ENCODE data around the gene DVL2.

The DVL2 gene

DNA sequence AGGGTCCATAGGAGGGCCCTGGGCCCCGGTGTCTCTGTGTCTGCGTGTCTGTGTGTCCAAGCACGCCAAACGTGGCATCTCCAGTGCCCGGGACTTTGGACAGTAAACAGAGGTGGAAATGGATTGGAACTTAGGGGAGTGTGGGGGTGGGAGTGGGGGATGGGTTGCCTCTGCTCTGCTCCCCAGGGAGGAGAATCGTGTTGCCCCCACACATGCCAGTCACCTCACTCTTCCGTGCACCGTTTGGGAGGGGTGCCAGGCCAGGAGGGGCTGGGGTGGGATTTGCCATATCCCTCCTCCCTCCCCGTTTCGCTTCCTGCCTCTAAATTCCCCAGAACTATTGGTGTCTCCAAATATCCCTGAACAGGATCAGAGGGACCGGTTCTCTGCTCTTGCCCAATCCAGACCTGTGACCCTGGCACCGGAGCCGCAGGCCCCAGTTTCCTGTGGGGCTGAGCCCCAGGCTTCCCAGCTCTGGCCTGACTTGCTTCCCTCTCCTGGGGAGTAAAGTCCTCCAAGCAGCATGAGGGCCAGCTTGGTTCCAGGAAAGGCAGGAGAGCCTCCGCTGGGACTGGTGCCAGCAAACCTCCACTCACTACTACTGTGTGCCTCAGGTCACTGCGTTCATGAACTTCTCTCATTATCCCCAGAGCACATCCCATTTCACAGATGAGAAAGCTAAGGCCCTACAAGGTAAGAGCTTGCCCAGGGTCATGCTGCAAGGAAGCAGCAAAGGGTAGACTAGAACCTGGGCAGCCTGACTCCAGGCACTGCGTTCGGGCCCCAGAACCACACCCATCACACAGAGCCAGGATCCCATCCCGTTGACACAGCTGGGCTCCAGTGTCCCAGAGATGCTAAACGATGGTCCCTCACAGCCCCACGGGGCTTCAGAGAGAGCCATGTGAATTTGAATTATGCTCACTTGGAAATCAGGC is 54.7 kb downstream of the DVL2 start, which contains the start of gene ASGR1:
ASGR1 (minus strand) TSS at position 54 of the 938 bp plus-strand sequence. CDS start 807 bp downstream, outside the sequence.
- H3K9me3 ChIP-seq (ENCODE audit: low read length) = no peaks in the 10 kb centered on the region; the same call in 1 of the 2 replicates
- H3K9ac ChIP-seq (ENCODE audit: low read length) = no peak within 1 kb of the TSS
- H3K27me3 ChIP-seq (ENCODE audit: insufficient read depth, low read length) = no peaks in the 10 kb centered on the region; the same call in 1 of the 2 replicates
- no peaks in the 10 kb centered on the region for H4K20me1 ChIP-seq (ENCODE audit: insufficient read depth, low read length)
- no peaks in the 10 kb centered on the region for H3K79me2 ChIP-seq (ENCODE audit: insufficient read depth, low read length)
- peaks cover 4% of the 10 kb centered on the region for H3K4me1 ChIP-seq (ENCODE audit: insufficient read depth, low read length, severe bottlenecking)
- no peak within 1 kb of the TSS for H3K27ac ChIP-seq (ENCODE audit: low read depth, low read length, poor library complexity, severe bottlenecking)
- H3K36me3 ChIP-seq (ENCODE audit: insufficient read depth, low read length) = no peaks in the 10 kb centered on the region
- no peaks in the 10 kb centered on the region for H3F3A ChIP-seq (ENCODE audit: insufficient read depth, low read length)
- no peak within 1 kb of the TSS for H3K4me3 ChIP-seq (ENCODE audit: low read depth, low read length, poor library complexity, severe bottlenecking)
- TF ChIP-seq EZH2 (IDR thresholded peaks at IDR 0.05; ENCODE audit: borderline replicate concordance, low read length) = no peak
- TF ChIP-seq, protein P1, sequence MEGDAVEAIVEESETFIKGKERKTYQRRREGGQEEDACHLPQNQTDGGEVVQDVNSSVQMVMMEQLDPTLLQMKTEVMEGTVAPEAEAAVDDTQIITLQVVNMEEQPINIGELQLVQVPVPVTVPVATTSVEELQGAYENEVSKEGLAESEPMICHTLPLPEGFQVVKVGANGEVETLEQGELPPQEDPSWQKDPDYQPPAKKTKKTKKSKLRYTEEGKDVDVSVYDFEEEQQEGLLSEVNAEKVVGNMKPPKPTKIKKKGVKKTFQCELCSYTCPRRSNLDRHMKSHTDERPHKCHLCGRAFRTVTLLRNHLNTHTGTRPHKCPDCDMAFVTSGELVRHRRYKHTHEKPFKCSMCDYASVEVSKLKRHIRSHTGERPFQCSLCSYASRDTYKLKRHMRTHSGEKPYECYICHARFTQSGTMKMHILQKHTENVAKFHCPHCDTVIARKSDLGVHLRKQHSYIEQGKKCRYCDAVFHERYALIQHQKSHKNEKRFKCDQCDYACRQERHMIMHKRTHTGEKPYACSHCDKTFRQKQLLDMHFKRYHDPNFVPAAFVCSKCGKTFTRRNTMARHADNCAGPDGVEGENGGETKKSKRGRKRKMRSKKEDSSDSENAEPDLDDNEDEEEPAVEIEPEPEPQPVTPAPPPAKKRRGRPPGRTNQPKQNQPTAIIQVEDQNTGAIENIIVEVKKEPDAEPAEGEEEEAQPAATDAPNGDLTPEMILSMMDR (IDR thresholded peaks at IDR 0.05; ENCODE audit: low read length) = no peak
- H3K9me2 ChIP-seq (ENCODE audit: low read depth, low read length) = no peaks in the 10 kb centered on the region
- no peak within 1 kb of the TSS for H2AFZ ChIP-seq (ENCODE audit: low read length)
- H3K4me2 ChIP-seq (ENCODE audit: low read length) = no peak within 1 kb of the TSS

DNA sequence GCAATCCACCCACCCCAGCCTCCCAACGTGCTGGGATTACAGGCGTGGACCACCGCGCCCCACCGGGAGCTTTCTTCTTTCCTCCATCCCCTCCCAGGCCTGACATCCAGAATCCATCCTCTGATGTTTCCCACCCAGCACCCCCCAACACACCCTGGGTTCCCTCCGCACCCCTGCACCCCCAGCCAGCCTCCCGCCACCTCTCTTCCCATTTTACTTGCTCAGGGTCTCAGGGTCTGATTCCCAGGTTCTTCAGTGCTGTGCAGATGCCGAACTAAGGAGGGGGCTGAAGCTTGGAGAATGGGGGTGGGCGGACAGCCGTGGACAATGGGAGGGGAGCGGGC is 55.4 kb downstream of the DVL2 start:
- H3F3A ChIP-seq (ENCODE audit: insufficient read depth, low read length) = no peaks in the 10 kb centered on the region
- H3K4me2 ChIP-seq (ENCODE audit: low read length) = no peak overlapping the region
- TF ChIP-seq, protein P1 (IDR thresholded peaks at IDR 0.05; ENCODE audit: low read length) = no peak
- no peak for TF ChIP-seq EZH2 (IDR thresholded peaks at IDR 0.05; ENCODE audit: borderline replicate concordance, low read length)
- H2AFZ ChIP-seq (ENCODE audit: low read length) = no peak overlapping the region
- no peaks in the 10 kb centered on the region for H4K20me1 ChIP-seq (ENCODE audit: insufficient read depth, low read length)
- H3K9ac ChIP-seq (ENCODE audit: low read length) = no peak overlapping the region
- H3K9me2 ChIP-seq (ENCODE audit: low read depth, low read length) = no peaks in the 10 kb centered on the region
- H3K79me2 ChIP-seq (ENCODE audit: insufficient read depth, low read length) = no peaks in the 10 kb centered on the region
- no peak overlapping the region for H3K27ac ChIP-seq (ENCODE audit: low read depth, low read length, poor library complexity, severe bottlenecking)
- no peaks in the 10 kb centered on the region; the same call in 1 of the 2 replicates for H3K9me3 ChIP-seq (ENCODE audit: low read length)
- no peaks in the 10 kb centered on the region; the same call in 1 of the 2 replicates for H3K27me3 ChIP-seq (ENCODE audit: insufficient read depth, low read length)
- H3K36me3 ChIP-seq (ENCODE audit: insufficient read depth, low read length) = no peaks in the 10 kb centered on the region
- H3K4me3 ChIP-seq (ENCODE audit: low read depth, low read length, poor library complexity, severe bottlenecking) = no peak overlapping the region
- peaks cover 4% of the 10 kb centered on the region for H3K4me1 ChIP-seq (ENCODE audit: insufficient read depth, low read length, severe bottlenecking)

DNA sequence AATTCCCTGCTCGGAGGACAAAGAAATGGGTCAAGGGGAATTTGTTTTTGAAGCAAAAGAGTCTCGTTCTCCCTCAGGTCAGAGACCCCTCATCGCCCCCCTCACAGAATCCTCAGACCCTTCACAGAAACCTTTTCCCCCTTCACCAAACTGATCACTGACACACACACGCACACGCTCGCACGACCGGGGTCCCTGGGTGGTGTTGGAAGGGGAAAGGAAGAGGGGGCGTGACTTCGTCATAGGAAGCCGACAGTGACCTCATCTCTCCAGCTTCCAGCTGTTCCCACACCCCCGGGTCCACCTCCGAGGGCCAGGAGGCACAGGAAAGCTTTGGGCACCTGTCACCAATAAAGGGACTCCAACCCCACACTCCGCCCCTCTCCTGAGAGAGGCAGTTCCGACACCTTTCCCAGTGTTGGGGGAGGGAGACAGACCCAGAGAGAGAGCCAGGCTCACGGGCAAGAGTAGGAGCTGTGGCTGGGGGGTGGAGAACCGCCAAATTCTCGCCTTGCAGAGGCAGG is 56.3 kb downstream of the DVL2 start:
- peaks cover 4% of the 10 kb centered on the region for H3K4me1 ChIP-seq (ENCODE audit: insufficient read depth, low read length, severe bottlenecking)
- H3K36me3 ChIP-seq (ENCODE audit: insufficient read depth, low read length) = no peaks in the 10 kb centered on the region
- H3F3A ChIP-seq (ENCODE audit: insufficient read depth, low read length) = no peaks in the 10 kb centered on the region
- H3K9me3 ChIP-seq (ENCODE audit: low read length) = no peaks in the 10 kb centered on the region; the same call in 1 of the 2 replicates
- H3K9me2 ChIP-seq (ENCODE audit: low read depth, low read length) = no peaks in the 10 kb centered on the region
- H3K27me3 ChIP-seq (ENCODE audit: insufficient read depth, low read length) = no peaks in the 10 kb centered on the region; the same call in 1 of the 2 replicates
- no peak overlapping the region for H3K9ac ChIP-seq (ENCODE audit: low read length)
- H3K79me2 ChIP-seq (ENCODE audit: insufficient read depth, low read length) = no peaks in the 10 kb centered on the region
- no peak for TF ChIP-seq EZH2 (IDR thresholded peaks at IDR 0.05; ENCODE audit: borderline replicate concordance, low read length)
- TF ChIP-seq, protein P1 (IDR thresholded peaks at IDR 0.05; ENCODE audit: low read length) = no peak
- no peak overlapping the region for H3K27ac ChIP-seq (ENCODE audit: low read depth, low read length, poor library complexity, severe bottlenecking)
- H4K20me1 ChIP-seq (ENCODE audit: insufficient read depth, low read length) = no peaks in the 10 kb centered on the region
- no peak overlapping the region for H2AFZ ChIP-seq (ENCODE audit: low read length)
- H3K4me2 ChIP-seq (ENCODE audit: low read length) = no peak overlapping the region
- H3K4me3 ChIP-seq (ENCODE audit: low read depth, low read length, poor library complexity, severe bottlenecking) = no peak overlapping the region

All from OCI-LY1 (cell line).